Stimulated activated CD8-positive, alpha-beta memory T cell treated with anti-CD3 and anti-CD28 coated beads, Interleukin-7, amount 100 ng/mL, for 48 hours (primary cell): ENCODE results near the gene PTPRN2.
"Not testable (repeated sequence)": the region's sequence is repeated elsewhere in the genome, so short reads cannot be mapped to it uniquely, and the experiment has no call there.

Experiments used
- DNase-seq, 2 donors: peaks; one replicate each; pipeline ENCODE4 v3.0.0-alpha.2; 2020; ENCODE audit warnings: low read depth in 1 of 2; ENCODE audit errors: extremely low read depth in 1 of 2

The PTPRN2 gene

GRCh38 chr7:158273756-158274342, 313.8 kb downstream of the PTPRN2 start:
- DNase-seq = not testable (repeated sequence)

GRCh38 chr7:158273138-158273651, 314.4 kb downstream of the PTPRN2 start:
- DNase-seq = no peak

DNA sequence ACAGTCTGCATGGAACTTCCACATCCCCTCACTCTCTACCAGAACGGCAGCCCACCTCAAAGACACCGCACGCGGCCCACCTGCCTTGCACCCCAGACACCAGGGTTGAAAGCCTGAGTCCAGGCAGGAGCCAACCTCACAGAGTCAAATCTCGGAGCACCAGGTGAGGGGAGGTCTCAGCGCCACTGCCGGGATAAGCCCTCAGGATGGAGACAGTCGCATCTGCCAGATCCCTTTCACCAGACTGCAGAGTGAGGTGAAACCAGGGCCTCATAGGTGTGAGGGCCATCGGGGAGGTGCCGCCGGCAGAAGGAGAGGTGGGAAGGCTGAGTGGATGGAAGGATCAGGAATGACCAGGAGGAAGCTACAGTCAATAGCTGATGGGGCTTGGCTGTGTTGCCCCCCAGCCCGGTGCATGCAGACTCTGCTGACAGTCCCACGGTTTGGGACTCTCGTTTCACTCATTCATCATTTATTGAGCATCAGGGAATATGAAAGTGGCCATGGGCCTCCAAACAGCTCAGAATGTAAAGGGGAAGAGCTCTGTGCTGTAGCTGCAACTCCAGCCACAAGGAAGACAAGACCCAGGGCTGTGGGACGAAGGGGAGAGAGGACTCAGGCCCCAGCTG, 315.0 kb downstream of the PTPRN2 start:
- no peak for DNase-seq

DNA sequence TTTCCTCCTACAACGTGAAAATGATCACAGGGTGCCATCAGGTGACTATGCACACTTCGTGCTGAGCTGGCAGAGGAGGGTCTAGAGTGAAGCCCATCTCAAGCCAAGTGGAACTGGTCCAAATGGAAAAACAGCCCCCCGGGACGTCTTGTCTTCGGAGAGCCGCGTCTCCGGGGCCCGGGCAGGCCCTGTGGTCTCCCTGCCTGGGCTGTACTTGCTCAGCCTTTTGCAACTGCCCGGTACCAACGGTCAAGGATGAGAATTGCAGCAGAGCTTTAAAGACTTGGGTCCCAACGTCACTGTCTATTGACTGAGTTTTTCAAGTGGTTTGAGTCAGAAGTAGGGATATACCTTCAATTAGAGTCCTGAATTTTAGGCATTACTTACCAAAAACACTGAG, 315.5 kb downstream of the PTPRN2 start:
- no peak for DNase-seq

- no peak for DNase-seq
Measured at GRCh38 chr7:158271646-158272045, 316.0 kb downstream of the PTPRN2 start.

- DNase-seq = no peak
Measured at GRCh38 chr7:158270856-158271413, 316.7 kb downstream of the PTPRN2 start.

- DNase-seq = no peak
Measured at GRCh38 chr7:158270106-158270775, 317.4 kb downstream of the PTPRN2 start.

- no peak for DNase-seq
Measured at GRCh38 chr7:158268816-158269535, 318.6 kb downstream of the PTPRN2 start.

GRCh38 chr7:158267742-158268435, 319.7 kb downstream of the PTPRN2 start:
- DNase-seq = no peak

- no peak for DNase-seq
Measured at GRCh38 chr7:158266817-158267741, 320.5 kb downstream of the PTPRN2 start.

GRCh38 chr7:158266426-158266816, 321.2 kb downstream of the PTPRN2 start:
- no peak for DNase-seq

DNA sequence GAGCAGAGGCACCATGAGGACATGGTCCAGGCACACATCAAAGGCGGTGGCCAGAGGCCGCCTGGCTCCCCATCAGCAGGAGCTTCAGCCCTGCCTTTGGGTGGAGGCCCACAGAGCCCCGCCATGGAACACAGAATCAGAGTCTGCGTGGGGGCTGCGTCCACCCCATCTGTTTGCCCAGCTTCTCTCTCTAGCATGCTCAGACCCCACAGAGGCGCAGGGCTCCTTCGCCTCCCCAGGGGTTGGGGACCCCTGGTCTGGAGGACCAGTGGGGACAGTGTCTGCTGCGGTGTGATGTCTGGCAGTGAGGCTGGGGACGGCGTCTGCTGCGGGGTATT, 321.9 kb downstream of the PTPRN2 start:
- DNase-seq = no peak

GRCh38 chr7:158264881-158265742, 322.5 kb downstream of the PTPRN2 start:
- no peak for DNase-seq

DNA sequence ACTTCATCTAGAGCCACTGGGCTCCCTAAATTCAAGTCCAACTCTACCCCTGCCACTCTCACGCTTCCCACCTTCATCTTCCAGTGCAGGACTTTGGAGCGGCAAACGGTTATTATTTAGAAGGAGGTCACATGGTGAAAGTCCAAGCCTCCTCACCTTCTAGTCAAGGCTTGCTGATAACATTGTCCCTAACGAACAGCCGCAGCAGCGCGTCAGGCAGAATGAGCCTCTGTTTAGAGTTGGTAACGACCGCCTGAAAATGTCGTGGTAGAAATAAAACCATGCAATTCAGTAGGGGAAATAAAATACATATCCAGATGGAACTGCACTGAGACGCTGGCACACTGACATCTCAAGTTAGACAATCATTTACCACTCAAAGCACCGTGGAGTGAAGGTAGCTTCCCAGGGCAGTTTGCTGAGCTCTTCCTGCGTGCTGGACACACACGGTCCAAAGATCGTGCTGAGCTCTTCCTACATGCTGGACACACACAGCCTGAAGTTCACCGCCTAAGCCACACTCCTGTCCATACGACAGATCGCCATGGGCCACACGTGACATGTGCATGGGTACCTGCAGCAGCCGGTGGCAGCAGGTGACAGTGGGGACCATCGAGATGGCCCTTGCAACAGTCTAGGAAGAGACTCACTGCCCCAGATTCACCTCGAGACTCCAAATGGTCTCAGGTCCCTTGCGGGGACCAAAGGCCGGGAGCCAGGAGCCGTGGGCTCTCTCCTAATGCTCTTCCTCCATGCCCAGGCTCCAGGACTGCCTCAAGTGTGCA, 323.5 kb downstream of the PTPRN2 start:
- DNase-seq = no peak

- DNase-seq = no peak
Measured at GRCh38 chr7:158263110-158263963, 324.3 kb downstream of the PTPRN2 start.

GRCh38 chr7:158262284-158263109, 325.1 kb downstream of the PTPRN2 start:
- DNase-seq = no peak
